Astrocyte (in vitro differentiated cells and primary cell): ENCODE measurements around the gene HYCC1.
"Not testable (repeated sequence)": the region's sequence is repeated elsewhere in the genome, so short reads cannot be mapped to it uniquely, and the experiment has no call there.

Source experiments
- CTCF ChIP-seq: IDR thresholded peaks from 2 replicates; pipeline ENCODE4 v1.5.1; 2011; ENCODE audit warnings: low read depth, mild to moderate bottlenecking, inconsistent platforms, low read length, moderate library complexity; ENCODE audit not compliant: insufficient read depth
- EZH2 ChIP-seq: IDR thresholded peaks from 2 replicates; pipeline ENCODE4 v1.6.1; 2012; ENCODE audit warnings: mild to moderate bottlenecking, low read length, inconsistent platforms; ENCODE audit not compliant: insufficient read depth

DNA sequence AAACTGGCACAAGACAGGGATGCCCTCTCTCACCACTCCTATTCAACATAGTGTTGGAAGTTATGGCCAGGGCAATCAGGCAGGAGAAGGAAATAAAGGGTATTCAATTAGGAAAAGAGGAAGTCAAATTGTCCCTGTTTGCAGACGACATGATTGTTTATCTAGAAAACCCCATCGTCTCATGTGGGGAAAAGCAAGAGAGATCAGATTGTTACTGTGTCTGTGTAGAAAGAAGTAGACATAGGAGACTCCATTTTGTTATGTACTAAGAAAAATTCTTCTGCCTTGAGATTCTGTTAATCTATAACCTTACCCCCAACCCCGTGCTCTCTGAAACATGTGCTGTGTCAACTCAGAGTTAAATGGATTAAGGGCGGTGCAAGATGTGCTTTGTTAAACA, 25.7 kb upstream of the HYCC1 start:
- TF ChIP-seq CTCF, EZH2: not testable (repeated sequence)
